ENCODE data around the gene SCP2. TPM values are rescaled to one million over a fixed set of nuclear protein-coding genes. Genes with fewer than 3 reads are reported as not detected.
A peak's percentile ranks its signal among the peaks of the same experiment; 100 is the strongest.

SCP2 gene
- total RNA-seq, 1 experiment from 2014 or later: 53.8 TPM

DNA sequence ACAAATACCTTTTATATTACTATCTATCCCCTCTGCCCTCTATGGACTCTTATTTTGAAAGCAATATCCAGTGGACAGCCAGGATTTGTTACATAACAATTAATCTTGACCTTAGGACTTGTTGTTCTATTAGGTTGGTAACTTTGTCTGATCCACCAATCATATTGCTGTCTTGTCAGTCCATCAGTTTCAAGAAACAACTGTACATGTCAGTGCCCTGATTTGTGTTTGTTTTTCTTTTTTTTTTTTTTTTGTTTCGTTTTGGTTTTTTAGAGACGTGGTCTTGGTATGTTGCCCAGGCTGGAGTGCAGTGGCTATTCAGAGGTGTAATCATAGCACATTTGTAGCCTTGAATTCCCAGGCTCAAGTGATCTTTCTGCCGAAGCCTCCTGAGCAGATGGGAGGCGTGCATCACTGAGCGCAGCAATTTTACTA lies 1.5 kb upstream of the SCP2 start:
- intact Hi-C loops (cut with micrococcal nuclease): loop anchor here (5.0 kb wide), 2 partner anchors 92 to 262 kb away; no protein-coding TSS in a partner anchor
- ChIA-PET POLR2A (interaction anchor here (0.9 kb wide), 1 partner anchor 22 kb away, joined by 3 read pairs; no protein-coding TSS in a partner anchor), CTCF (interaction anchor here (0.6 kb wide), 2 partner anchors 88 to 260 kb away, joined by 3 to 5 read pairs; no protein-coding TSS in a partner anchor)
- TF ChIP-seq, protein P1, sequence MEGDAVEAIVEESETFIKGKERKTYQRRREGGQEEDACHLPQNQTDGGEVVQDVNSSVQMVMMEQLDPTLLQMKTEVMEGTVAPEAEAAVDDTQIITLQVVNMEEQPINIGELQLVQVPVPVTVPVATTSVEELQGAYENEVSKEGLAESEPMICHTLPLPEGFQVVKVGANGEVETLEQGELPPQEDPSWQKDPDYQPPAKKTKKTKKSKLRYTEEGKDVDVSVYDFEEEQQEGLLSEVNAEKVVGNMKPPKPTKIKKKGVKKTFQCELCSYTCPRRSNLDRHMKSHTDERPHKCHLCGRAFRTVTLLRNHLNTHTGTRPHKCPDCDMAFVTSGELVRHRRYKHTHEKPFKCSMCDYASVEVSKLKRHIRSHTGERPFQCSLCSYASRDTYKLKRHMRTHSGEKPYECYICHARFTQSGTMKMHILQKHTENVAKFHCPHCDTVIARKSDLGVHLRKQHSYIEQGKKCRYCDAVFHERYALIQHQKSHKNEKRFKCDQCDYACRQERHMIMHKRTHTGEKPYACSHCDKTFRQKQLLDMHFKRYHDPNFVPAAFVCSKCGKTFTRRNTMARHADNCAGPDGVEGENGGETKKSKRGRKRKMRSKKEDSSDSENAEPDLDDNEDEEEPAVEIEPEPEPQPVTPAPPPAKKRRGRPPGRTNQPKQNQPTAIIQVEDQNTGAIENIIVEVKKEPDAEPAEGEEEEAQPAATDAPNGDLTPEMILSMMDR (IDR thresholded peaks at IDR 0.05; ENCODE audit: unreplicated experiment): no peak
- Mint-ChIP-seq H3K36me3 (ENCODE audit: insufficient read depth, unreplicated experiment) (peaks cover 6% of the 10 kb centered on the region), H3K4me1 (ENCODE audit: insufficient read depth, unreplicated experiment) (peaks cover 5% of the 10 kb centered on the region), H3K27ac (ENCODE audit: low read depth, unreplicated experiment) (no peak overlapping the region), H3K9me3 (ENCODE audit: unreplicated experiment) (no peaks in the 10 kb centered on the region), H3K4me3 (ENCODE audit: unreplicated experiment) (no peak overlapping the region), H3K27me3 (ENCODE audit: insufficient read depth, unreplicated experiment) (no peaks in the 10 kb centered on the region)
- no TSS peak for BruUV-seq (replicated peaks)
- peak; percentile 36 for DNase-seq (ENCODE audit: unreplicated experiment)

DNA sequence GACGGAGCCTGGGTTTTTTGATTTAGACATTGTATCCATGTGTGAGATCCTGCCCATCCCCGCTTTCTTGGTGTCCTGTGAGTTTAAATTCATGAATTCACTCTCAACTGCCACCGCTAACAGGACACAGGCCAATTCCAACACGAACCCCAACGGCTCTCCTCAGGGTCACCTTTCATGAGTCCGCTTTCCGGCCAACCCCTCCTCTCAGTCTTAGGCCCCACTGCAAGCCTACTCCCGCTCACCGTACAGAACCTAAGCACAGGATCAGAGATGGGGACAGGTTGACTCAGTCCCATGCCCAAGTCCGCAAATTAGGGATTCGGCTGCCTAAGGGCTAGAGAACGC lies 238 bp upstream of the SCP2 start:
- ChIA-PET CTCF (interaction anchor here (0.5 to 0.6 kb wide), 3 partner anchors 20 to 89 kb away, joined by 3 to 6 read pairs (median 4); no protein-coding TSS in a partner anchor), POLR2A (interaction anchor here (0.6 to 1.5 kb wide), 6 partner anchors 9 to 243 kb away, joined by 3 to 7 read pairs (median 4); no protein-coding TSS in a partner anchor)
- DNase-seq (ENCODE audit: unreplicated experiment): no peak
- BruUV-seq (replicated peaks): no TSS peak
- intact Hi-C loops (cut with micrococcal nuclease): loop anchor here (5.0 kb wide), 2 partner anchors 90 to 260 kb away; no protein-coding TSS in a partner anchor
- H3K9me3 Mint-ChIP-seq (ENCODE audit: unreplicated experiment): no peaks in the 10 kb centered on the region
- no peaks in the 10 kb centered on the region for H3K27me3 Mint-ChIP-seq (ENCODE audit: insufficient read depth, unreplicated experiment)
- peaks cover 5% of the 10 kb centered on the region for H3K4me1 Mint-ChIP-seq (ENCODE audit: insufficient read depth, unreplicated experiment)
- TF ChIP-seq, protein P1 (IDR thresholded peaks at IDR 0.05; ENCODE audit: unreplicated experiment): no peak
- peak overlapping the region; percentile 76 for H3K4me3 Mint-ChIP-seq (ENCODE audit: unreplicated experiment)
- H3K27ac Mint-ChIP-seq (ENCODE audit: low read depth, unreplicated experiment): peak overlapping the region; percentile 50
- peaks cover 6% of the 10 kb centered on the region for H3K36me3 Mint-ChIP-seq (ENCODE audit: insufficient read depth, unreplicated experiment)

DNA sequence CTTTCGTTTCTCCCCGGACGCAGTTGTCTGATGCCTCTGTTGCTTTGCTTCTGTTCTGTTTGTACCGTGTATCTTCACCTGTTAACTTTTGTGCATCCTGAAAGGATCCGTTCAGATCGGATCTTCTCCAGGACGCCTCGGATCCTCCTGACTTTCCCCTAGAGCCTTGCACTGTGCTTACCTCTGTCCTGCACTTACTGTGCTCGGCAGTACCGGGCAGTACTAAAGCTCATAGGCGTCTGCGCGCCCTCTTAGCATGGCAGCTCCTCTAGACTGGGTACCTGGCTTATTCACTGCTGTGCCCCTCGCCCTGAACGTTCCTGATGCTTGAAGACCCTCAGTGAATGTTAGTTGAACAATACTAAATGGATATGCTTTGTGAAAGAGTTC lies 934 bp downstream of the SCP2 start:
- H3K36me3 Mint-ChIP-seq (ENCODE audit: insufficient read depth, unreplicated experiment): peaks cover 6% of the 10 kb centered on the region
- CTCF ChIA-PET: interaction anchor here (1.2 kb wide), 1 partner anchor 258 kb away, joined by 3 read pairs; no protein-coding TSS in a partner anchor
- no peak for DNase-seq (ENCODE audit: unreplicated experiment)
- intact Hi-C loops (cut with micrococcal nuclease): loop anchor here (5.0 kb wide), 2 partner anchors 89 to 259 kb away; no protein-coding TSS in a partner anchor
- POLR2A ChIA-PET: interaction anchor here (0.6 to 1.5 kb wide), 7 partner anchors 8 to 87 kb away, joined by 3 to 7 read pairs (median 4); no protein-coding TSS in a partner anchor
- peak overlapping the region; percentile 76 for H3K4me3 Mint-ChIP-seq (ENCODE audit: unreplicated experiment)
- no peaks in the 10 kb centered on the region for H3K27me3 Mint-ChIP-seq (ENCODE audit: insufficient read depth, unreplicated experiment)
- H3K27ac Mint-ChIP-seq (ENCODE audit: low read depth, unreplicated experiment): peak overlapping the region; percentile 50
- H3K4me1 Mint-ChIP-seq (ENCODE audit: insufficient read depth, unreplicated experiment): peaks cover 5% of the 10 kb centered on the region
- TF ChIP-seq, protein P1 (IDR thresholded peaks at IDR 0.05; ENCODE audit: unreplicated experiment): no peak
- H3K9me3 Mint-ChIP-seq (ENCODE audit: unreplicated experiment): no peaks in the 10 kb centered on the region
- BruUV-seq (replicated peaks): no TSS peak

DNA sequence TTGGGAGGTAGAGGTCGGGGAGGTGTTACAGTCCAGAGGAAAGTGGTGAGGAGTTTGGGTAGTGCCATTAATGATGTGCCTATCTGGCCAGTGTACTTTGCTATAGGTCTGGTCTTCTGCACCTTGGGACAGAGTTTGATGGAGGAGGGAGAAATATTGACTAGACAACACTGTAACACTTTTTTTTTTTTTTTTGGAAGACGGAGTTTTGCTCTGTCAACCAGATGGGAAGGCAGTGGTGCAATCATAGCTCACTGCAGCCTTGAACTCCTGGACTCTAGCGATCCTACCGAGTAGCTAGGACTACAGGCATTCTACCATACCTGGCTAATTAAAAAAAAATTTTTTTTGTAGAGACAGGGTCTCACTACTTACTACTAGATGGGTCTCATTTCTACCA lies 1.9 kb downstream of the SCP2 start:
- H3K27me3 Mint-ChIP-seq (ENCODE audit: insufficient read depth, unreplicated experiment): no peaks in the 10 kb centered on the region
- intact Hi-C loops (cut with micrococcal nuclease): loop anchor here (5.0 kb wide), 2 partner anchors 88 to 258 kb away; no protein-coding TSS in a partner anchor
- TF ChIP-seq, protein P1 (IDR thresholded peaks at IDR 0.05; ENCODE audit: unreplicated experiment): no peak
- DNase-seq (ENCODE audit: unreplicated experiment): no peak
- no TSS peak for BruUV-seq (replicated peaks)
- ChIA-PET CTCF (interaction anchor here (0.6 to 0.8 kb wide), 2 partner anchors 9 to 254 kb away, joined by 3 read pairs; no protein-coding TSS in a partner anchor), POLR2A (interaction anchor here (0.8 kb wide), 1 partner anchor 226 kb away, joined by 3 read pairs; no protein-coding TSS in a partner anchor)
- H3K36me3 Mint-ChIP-seq (ENCODE audit: insufficient read depth, unreplicated experiment): peaks cover 6% of the 10 kb centered on the region
- no peak overlapping the region for H3K4me3 Mint-ChIP-seq (ENCODE audit: unreplicated experiment)
- H3K27ac Mint-ChIP-seq (ENCODE audit: low read depth, unreplicated experiment): no peak overlapping the region
- no peaks in the 10 kb centered on the region for H3K9me3 Mint-ChIP-seq (ENCODE audit: unreplicated experiment)
- peaks cover 5% of the 10 kb centered on the region for H3K4me1 Mint-ChIP-seq (ENCODE audit: insufficient read depth, unreplicated experiment)

Measured in MCF 10A (cell line).